GM18498 (cell line): ENCODE results near the gene RITA1.

ENCODE experiments used
- ATAC-seq: cut with Tn5 transposase; IDR thresholded peaks from one replicate; pipeline ENCODE4 v1.9.1; 2021; ENCODE audit warnings: mild to moderate bottlenecking, moderate library complexity; ENCODE audit not compliant: unreplicated experiment

RITA1 gene

DNA sequence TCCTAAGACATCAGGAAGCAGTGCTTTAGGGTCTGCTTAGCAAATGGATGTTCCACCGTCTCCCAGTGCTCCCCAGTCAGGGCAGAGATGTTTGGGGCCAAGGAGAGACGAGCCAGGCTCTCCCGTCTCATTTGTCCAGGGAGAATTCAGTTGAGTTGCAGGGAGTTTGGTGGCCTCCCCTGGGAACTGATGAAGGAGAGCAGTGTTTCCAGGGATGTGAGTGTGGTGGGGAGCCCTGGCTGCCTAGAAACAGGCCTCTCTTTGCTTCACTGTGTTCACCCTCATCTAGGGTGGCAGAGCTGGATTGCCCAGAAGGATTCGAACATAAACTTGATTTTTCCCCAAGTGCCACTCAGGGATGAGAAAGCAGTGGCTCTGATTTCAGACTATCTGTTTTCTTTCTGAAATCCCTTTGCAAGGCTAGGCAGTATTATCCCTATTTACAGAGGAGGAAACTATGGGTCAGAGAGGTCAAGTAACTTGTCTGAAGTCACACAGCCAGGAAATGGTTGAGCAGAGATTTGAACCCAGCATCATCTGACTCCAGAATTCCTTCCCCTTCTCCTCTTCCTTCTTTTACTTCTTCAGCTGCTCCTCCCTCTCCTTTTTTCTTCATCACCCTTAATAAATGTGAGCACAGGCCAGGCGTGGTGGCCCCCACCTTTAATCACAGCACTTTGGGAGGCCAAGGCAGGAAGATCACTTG is 42.3 kb downstream of the RITA1 start:
- ATAC-seq = no peak

DNA sequence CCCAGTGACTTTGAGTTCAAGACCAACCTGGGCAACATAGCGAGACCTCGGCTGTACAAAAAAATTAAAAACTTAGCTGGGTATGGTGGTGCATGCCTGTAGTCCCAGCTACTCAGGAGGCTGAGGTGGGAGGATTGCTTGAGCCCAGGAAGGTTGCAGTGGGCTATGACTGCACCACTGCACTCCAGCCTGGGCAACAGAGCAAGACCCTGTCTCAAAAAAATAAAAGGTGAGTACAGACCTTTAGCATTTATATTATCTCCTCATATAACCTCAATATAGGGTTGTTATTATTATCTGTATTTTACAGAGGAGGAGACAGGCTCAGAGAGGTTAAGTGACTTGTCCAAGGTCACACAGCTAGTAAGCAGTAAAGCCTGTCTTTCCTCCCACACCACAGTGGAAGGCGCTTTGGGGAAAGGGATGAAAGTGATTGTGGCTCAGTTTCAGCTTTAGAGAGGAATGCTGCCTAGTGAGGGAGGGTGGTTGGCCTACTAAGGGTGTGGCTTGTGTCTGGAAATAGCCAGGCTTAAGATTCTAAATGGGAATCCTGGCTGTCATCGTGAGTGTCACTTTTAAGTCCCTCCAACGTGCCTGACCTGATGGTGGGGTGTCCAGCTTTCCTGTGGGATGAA is 43.0 kb downstream of the RITA1 start:
- no peak for ATAC-seq

DNA sequence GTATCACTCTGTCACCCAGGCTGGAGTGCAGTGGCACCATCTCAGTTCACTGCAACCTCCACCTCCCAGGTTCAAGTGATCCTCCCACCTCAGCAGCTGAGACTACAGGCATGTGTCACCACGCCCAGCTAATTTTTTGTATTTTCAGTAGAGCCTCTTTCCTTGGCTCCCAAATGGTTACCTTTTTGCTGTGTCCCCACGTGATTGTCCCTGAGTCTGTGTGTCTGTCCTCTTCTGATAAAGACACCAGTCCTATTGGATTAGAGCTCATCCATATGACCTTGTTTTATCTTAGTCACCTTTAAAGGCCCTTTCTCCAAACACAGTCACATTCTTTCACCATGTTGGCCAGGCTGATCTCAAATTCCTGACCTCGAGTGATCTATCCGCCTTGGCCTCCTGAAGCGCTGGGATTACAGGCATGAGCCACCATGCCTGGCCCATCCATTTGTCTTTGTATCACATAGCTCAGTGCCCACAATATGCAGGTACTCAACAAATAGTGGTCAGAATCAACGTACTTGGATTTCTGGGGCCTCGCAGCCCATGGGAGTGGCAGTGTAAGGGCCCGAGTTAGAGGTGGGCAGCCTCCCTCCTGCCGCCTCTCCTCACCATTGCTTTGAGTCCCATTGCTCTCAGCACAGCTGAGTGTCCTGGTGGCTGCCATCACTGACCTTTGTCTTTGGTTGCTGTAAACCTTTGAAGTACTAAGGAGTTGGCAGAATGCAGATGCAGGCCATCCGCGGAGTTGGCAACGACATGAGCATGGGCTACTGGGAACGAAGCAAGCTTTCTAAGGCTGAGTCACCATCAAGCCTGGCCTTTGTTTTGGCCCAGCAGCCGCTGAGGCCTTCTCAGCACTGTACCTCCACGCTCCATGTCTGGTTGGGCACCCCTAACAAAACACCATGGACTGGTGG is 45.1 kb downstream of the RITA1 start:
- ATAC-seq = peak; percentile 13

DNA sequence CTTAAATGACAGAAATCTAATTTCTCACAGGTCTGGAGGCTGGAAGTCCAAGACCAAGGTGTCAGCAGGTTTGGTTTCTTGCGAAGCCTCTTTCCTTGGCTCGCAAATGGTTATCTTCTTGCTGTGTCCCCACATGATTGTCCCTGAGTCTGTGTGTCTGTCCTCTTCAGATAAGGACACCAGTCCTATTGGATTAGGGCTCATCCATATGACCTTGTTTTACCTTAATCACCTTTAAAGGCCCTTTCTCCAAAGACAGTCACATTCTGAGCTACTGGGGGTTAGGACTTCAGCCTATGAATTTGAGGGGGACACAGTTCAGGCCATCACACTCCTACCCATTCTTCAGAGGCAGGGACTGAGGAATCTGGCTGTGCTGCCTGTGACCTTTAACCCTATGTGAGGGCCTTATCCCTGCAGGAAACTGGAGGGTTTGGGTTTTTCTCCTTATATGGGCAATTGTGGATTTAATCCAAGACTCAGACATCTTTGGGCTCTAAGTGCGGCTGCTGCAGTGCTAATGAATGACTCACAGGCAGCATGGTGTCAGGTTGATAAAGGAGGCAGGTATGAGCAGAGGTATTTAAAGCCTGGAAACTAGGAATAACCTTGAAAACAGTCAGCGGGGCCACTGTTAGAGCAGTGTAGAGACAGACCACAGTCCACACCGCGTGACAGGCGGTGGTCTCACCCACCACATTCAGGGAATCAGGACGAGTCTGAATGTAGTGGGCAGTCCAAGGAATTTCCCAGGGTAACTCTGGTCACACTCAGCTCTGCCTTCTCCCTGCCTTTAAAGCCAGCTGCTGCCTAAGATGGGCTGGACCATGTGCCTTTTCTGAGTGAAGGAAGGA is 45.9 kb downstream of the RITA1 start:
- no peak for ATAC-seq

DNA sequence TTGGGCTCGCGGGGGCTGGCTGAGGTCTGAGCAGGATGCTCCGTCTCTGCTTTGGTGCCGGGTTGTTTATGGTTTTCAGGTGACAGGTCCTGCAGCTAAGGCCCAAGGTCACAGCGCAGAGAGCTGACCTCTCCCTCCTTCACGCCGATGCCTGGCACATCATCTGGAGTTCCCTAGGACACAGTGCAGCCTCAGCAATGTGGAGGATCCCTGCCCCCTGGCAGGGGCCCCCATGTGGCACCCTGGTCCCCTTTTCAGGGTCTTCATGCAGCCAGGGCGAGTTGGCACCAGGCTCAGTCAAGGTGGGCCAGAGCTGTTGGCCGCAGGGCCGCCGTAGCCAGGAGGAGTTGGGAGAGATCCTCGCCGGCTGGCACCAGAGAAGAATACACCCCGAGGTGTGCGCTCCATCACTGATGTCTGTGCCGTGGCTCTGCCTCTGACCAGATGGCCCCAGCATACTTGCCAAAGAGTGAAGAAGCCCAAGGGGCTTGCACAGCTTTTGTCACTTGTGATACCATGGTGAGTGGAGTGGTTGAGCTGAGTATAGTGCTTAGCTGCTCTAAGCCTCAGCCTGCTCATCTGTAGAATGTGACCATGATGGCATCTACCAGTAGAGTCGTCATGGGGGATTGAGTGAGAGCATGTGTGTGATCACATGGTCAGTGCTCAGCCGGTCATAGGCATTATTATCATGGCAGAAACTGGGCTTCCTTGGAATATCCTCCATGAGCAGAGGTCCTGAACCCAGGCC is 46.7 kb downstream of the RITA1 start:
- no peak for ATAC-seq

DNA sequence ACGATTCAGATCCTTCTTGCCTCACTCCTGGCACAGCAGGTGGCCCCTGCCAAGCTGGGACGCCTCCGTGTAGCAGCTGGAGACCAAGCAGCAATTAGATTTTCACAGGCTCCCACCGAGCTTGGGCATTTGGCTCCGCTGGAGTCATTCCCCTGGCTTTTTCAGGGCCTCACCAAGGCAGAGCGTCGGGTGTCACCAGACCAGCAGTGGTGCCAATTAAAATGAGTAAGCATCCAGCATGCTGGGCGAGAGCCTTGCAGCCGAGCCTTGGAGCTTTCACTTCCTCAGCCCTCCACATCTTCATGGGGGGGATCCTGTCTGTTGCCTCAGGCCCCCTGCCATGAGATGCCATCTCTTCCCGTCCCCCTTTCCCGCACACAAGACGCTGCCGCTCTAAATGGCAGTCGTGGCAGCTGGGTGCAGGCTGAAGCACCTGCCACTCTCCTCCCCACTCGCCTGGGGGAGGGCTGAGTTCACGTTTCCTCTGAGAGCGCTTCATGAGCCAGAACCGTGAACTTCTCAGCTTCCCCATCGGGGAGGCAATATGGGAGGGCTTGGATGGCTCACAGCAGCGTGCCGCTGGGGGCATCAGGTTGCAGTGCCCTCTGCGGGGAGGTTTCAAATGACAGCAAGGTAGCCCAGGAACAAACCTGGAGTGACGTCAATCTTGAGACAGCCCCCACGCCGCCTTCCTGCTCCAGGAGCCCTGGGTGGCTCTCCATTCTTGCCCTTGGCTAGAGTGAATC is 47.5 kb downstream of the RITA1 start:
- peak; percentile 76 for ATAC-seq

DNA sequence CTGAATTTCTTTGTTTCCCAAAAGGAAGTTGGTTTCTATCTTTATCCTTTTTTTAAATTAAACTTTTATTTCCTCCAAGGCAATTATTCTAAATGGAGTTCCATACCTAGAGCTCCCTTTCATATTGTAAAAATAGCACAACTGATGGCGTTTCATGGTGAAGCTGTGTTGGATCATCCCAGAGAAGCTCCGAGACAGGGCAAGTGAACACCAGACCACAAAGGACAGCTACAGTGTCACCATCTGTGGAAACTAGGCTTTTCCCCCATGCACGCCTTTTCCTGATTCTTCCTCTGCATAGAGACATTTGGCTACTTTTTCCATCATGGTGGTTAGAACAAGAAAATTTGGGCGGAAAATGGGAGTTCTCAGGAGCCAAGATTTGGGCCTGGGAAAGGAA is 48.4 kb downstream of the RITA1 start:
- no peak for ATAC-seq

DNA sequence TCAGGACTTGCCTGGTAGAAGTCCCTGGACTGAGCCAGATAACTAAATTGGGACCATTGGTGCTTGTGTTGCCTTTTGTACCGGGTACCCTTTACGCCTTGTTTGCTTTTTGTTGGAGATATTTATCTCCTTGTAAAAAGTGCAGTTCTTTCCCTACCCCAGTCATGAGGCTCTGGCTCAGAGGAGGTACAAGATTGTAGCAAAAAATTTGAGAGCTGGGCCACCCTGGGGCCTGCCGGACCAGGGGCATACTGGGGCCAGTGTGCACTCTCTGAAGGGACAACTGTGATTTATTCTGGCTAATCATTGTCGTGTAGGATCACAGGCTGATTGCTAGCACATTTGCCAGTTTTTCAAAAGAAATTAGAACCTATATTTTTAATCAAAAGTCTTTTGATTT is 49.0 kb downstream of the RITA1 start:
- ATAC-seq = no peak

DNA sequence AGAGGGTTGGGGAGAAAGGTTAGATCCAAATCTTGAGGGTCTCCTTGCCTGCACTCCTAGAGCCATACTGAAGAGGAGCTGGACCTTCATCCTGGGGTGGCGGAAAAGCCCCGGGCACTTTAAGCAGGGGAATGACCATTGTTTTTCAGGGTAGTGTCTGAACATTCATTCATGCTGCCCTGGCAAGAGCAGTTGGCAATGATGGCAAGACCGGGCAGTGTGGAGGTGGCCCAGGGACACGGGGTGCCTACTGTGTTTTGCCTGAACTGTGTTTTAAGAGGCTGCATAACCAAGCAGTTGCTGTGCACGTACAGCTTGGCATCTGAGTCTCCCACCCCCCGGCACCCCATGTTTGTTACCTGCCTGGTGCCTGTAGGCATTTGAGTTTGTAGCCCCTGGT is 50.5 kb downstream of the RITA1 start:
- no peak for ATAC-seq

DNA sequence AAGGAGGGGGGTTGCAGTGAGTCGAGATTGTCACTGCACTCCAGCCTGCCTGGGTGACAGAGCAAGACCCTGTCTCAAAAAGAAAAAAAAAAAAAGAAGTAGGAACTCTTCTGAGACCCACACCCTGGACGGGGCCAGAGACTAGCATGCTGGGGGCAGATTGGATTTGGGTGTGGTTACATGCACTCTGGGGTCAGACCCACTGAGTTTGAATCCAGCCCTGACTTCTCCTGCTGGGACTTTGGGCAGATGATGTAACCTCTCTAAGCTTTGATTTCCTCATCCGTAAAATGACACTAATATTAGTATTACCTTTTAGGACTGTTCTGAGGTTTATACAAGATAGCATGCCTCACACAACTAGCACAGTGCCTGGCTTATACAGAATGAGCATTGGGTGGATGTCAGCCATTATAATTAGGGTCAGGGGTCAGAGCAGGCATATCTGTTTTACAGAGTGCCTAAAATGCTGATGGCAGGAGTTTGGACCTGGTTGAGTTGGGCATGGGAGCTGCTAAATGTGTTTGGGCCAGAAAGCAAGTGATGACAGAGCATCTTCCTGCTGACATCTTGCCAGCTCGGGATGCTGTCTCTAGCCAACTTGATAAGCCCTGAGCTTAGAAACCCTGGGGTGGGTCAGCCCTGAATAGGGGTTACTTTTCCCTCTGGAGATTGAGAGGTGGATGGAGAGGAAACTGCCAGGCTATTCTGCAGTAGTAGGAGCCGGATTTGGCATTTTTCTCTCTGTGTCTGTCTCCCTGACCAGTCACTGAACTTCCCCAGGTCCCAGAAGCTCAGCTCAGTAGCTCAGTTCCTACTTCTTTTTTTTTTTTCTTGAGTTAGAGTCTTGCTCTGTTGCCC is 51.2 kb downstream of the RITA1 start:
- no peak for ATAC-seq

DNA sequence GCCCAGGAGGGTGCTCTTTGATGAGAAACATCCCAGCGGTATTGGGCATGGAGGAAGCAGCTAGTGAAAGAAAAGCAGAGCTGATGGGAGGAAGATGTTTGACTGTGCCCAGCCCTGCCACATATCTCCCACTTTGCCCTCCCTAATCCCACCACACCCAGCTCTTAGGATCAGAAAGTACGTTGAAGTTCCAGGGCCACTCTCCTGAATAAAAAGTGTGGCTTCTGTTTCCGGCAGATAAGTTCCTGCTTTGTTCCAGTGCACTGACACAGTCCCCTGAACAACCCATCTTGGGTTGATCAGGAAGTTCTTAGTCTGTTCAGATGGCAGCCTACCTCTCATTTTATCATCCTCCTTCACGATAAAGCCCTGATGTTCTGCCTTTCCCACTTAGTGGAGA is 52.2 kb downstream of the RITA1 start:
- ATAC-seq = no peak

DNA sequence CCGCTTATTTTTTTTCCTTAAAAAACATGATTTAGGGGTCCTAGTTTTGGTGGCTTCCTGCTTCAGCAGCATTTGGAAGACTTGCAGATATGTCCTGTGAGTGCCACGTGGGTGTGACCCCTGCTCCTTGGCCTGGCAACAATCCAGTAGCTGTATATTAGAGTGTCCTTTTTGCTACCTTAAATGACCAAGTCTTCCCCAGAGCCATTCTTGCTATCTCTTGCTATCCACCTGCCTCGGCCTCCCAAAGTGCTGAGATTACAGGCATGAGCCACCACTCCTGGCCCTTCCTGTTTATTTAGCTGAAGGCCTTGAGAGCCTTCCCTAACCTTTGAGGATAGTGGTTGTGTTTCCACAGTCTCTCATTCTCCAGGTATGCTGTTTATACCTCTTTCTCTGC is 52.8 kb downstream of the RITA1 start:
- ATAC-seq = no peak

DNA sequence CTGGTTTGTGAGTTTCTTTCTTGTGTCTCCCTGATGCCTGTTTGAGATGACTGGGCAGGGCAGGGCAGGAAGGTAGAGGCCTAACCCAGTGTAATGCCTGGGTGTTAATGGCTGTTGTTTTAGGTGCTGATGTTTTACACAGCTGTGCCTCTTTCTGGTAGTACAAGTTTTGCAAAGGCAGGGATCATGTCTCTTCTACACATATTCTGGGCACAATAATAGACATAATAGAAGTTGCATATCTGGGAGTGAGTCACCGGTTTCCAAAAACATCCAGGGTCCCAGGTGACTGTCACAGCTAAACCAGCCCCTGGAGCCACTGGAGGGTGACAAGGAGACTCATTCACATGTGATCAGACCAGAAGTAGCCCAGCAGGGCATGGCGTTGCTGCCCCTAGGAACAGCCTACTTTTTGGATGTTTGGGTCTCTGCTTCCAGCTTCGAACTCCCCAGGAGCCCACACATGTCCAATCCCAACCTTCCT is 53.8 kb downstream of the RITA1 start:
- no peak for ATAC-seq

DNA sequence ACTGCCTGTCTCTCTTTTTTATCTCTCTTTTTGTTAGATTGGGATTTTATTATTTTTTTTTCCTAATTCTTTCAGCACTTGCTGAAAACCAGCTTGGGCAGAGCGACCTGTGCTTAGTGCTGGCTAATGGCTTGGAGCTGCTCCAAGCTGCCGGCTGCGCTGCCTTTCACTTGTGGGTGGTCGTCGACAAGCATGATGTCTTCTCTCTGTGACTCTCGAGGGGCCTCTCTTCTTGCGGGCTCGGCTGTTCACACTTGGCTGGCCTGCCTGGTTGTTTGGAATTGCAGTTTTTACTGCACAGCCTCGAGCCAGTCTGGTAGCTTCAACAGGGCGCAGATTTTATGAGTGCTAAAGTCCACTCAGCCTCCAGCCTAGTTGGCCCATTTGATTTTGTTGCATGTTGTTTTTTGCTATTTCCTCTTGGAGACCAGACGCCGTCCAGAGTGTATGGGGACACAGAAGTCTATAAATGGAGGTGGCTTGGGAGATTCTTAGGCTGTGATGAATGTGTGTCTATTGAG is 54.4 kb downstream of the RITA1 start:
- ATAC-seq = no peak

DNA sequence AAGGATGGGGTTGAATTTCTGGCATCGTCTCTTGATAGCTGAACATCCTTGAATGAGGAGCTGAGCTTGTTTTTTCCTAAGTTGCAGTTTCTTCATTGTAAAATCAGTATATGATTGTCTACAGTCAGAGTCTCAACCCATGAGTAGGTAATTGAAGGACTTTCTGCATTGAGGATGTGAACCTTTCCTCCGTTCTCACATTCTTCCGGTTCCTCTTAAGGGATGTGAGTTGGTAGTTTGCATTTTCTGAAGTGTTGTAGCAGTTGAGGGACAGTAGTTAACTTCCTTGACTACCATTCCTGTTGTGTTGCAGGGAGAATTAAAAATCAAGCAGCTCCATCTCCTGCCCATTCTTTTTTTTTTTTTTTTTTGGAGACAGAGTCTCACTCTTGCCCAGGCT is 54.9 kb downstream of the RITA1 start:
- peak; percentile 62 for ATAC-seq

DNA sequence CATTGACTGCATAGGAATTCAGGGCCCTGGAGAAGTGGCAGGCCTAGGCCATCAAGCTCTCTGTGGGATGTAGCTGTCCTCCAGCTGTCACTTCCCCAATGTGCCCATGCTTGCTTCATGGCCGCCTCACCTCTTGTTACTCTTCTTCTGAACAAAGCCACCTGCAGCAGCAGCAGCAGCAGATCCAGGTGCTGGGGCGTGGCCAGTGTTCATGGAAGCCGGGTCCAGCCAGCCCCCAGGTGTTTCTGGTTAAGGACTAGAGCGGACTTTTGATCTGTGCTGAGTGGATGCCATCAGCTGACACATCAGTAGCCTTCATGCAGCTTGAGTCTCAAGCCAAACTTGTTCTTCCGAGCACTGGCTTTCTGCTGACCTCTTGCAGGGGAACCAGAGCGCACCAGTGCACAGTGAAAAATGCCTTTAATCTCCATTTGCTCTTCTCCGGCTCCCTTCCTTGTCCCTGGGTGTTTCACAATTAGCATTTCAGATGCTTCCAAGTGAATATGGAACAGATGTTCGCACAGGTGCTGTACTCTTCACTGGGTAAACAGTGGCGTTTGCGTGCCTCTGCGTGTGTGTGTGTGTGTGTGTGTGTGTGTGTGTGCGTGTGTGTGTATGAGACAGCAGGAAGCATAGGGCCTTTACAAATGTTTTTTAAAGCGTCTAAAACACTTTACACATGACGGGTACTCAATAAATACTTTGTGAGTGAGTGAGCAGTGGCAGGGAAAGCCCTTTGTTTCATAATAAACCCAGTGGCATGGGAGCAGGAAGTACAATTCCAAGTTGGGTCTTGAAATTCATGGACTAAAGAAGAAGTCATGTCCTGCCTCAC is 55.9 kb downstream of the RITA1 start:
- no peak for ATAC-seq
